ENCODE measurements around the gene TMEM82. TPM values are rescaled to one million over a fixed set of nuclear protein-coding genes. Genes with fewer than 3 reads are reported as not detected.

Gene TMEM82
- total and polyA plus RNA-seq, 2 of the 13 experiments (the other 11 are each of a cell fraction or from before 2014, with no cell fraction given) = 0.24 to 0.97 TPM

GRCh38 chr1:15740924-15741850 lies 1.1 kb upstream of the TMEM82 start (continued):
- TF ChIP-seq DR1 (CRISPR knock-in tag; IDR thresholded peaks at IDR 0.05) (peak; percentile 41; the same call in 1 of the 2 replicates), KLF9 (CRISPR knock-in tag; IDR thresholded peaks at IDR 0.05; ENCODE audit: low read depth) (no peak), STAT5B (CRISPR knock-in tag; IDR thresholded peaks at IDR 0.05) (no peak), ELF1 (CRISPR knock-in tag; IDR thresholded peaks at IDR 0.05) (peak; percentile 81), ZBTB7A (CRISPR knock-in tag; IDR thresholded peaks at IDR 0.05) (peak; percentile 50; the same call in 1 of the 2 replicates), ZNF230 (CRISPR knock-in tag; IDR thresholded peaks at IDR 0.05) (no peak), ASH2L (IDR thresholded peaks at IDR 0.05; ENCODE audit: insufficient read length, low read depth, low read length) (no peak), KLF12 (CRISPR knock-in tag; IDR thresholded peaks at IDR 0.05; ENCODE audit: borderline replicate concordance) (peak; percentile 74; the same call in 1 of the 2 replicates), KLF11 (CRISPR knock-in tag; IDR thresholded peaks at IDR 0.05) (no peak), CBX2 (IDR thresholded peaks at IDR 0.05; ENCODE audit: low read depth, low read length) (no peak), CBX2 (CRISPR knock-in tag; IDR thresholded peaks at IDR 0.05; ENCODE audit: low read depth) (no peak), BORCS8-MEF2B (CRISPR knock-in tag; IDR thresholded peaks at IDR 0.05) (peak; percentile 55; the same call in 1 of the 2 replicates), ZNF746 (CRISPR knock-in tag; IDR thresholded peaks at IDR 0.05) (no peak), ZNF670 (CRISPR knock-in tag; IDR thresholded peaks at IDR 0.05; ENCODE audit: borderline replicate concordance) (no peak), CBX1 (IDR thresholded peaks at IDR 0.05; ENCODE audit: low read depth) (no peak), SNRNP70 (IDR thresholded peaks at IDR 0.05; ENCODE audit: low read depth, low read length) (no peak), ZNF335 (CRISPR knock-in tag; IDR thresholded peaks at IDR 0.05) (no peak), SALL2 (CRISPR knock-in tag; IDR thresholded peaks at IDR 0.05) (0 out of 2 replicates have a peak, but pooled peaks have one; percentile 28), XRCC5 (optimal IDR thresholded peaks at IDR 0.05; ENCODE audit: low read length) (peak; percentile 96), RAD51 (IDR thresholded peaks at IDR 0.05; ENCODE audit: borderline replicate concordance) (no peak), ZFY (CRISPR knock-in tag; IDR thresholded peaks at IDR 0.05) (no peak; the same call in 1 of the 2 replicates), ZNF879 (CRISPR knock-in tag; IDR thresholded peaks at IDR 0.05) (no peak), ZC3H13 (CRISPR knock-in tag; IDR thresholded peaks at IDR 0.05) (no peak), KMT2A (CRISPR knock-in tag; IDR thresholded peaks at IDR 0.05) (peak; percentile 57; the same call in 1 of the 2 replicates), SMC3 (IDR thresholded peaks at IDR 0.05; ENCODE audit: low read length) (peak; percentile 50), ZNF205 (CRISPR knock-in tag; IDR thresholded peaks at IDR 0.05) (peak; percentile 51; the same call in 1 of the 2 replicates), MAX (IDR thresholded peaks at IDR 0.05) (peak; percentile 23; the same call in 1 of the 2 replicates), ZBTB33 (CRISPR knock-in tag; IDR thresholded peaks at IDR 0.05) (0 out of 2 replicates have a peak, but pooled peaks have one; percentile 59), RNF2 (conservative IDR thresholded peaks at IDR 0.05; ENCODE audit: low read depth) (no peak)
